GM12878 (cell line): Measurements from ENCODE around the gene FAM111B. TPM values are rescaled to one million over a fixed set of nuclear protein-coding genes. Genes with fewer than 3 reads are reported as not detected.

ENCODE experiments used
- ATAC-seq: fragments of 200-7000 bp; cut with Tn5 transposase; 3 replicates; pipeline ENCODE4 v1.9.1; 2020; ENCODE audit warnings: mild to moderate bottlenecking, moderate library complexity
- BruUV-seq: library from RNA; stranded (reverse); fragments of 400-500 nt; replicated peaks from 2 replicates; lab custom pipeline; 2021; lab: Mats Ljungman, UMichigan
- CTCF ChIA-PET: fragments of 300-600 bp; sonication (Branson Sonifier 250); formaldehyde crosslinking; extraction: SDS; loops from one replicate; lab custom pipeline; 2021; ENCODE audit warnings: inconsistent platforms; lab: Yijun Ruan, JAX
- POLR2A ChIA-PET: fragments of 350-600 bp; formaldehyde crosslinking; extraction: SDS; loops from one replicate; lab custom pipeline; 2021; ENCODE audit warnings: inconsistent platforms; lab: Charles Lee
- RAD21 ChIA-PET: fragments of 300-600 bp; sonication (Branson Sonifier 250); formaldehyde crosslinking; loops from one replicate; lab custom pipeline; 2023; ENCODE audit warnings: antibody characterized with exemption; ENCODE audit not compliant: unreplicated experiment; lab: Charles Lee
- SMC1A ChIA-PET: fragments of 300-600 bp; sonication (Branson Sonifier 250); formaldehyde crosslinking; loops from one replicate; lab custom pipeline; 2023; ENCODE audit not compliant: unreplicated experiment, uncharacterized antibody; lab: Charles Lee
- DNase-seq: peaks from one replicate; pipeline ENCODE4 v3.0.0-alpha.2; 2011; ENCODE audit warnings: low read depth, low spot score
- FAIRE-seq: peaks from 3 replicates; lab custom pipeline; 2011; peaks lifted over from hg19 to GRCh38; lab: Jason Lieb, UNC
- H2AFZ ChIP-seq: 2 replicates; pipeline ENCODE4 v1.6.0; 2011; ENCODE audit warnings: low read depth, low read length, control low read depth; ENCODE audit not compliant: control insufficient read depth
- H3K27ac ChIP-seq: 2 replicates; pipeline ENCODE4 v1.5.1; 2011; ENCODE audit warnings: control low read depth; ENCODE audit not compliant: control insufficient read depth, insufficient read depth
- H3K27me3 ChIP-seq, 2 experiments: replicated peaks in 1 of 2; 2 replicates each; pipeline versions ENCODE4 v1.6.0 to v1.6.1; 2011; ENCODE audit warnings: low read length in 1 of 2; ENCODE audit not compliant: control insufficient read depth in 2 of 2, insufficient read depth in 2 of 2
- H3K36me3 ChIP-seq, 2 experiments: 2 replicates each; pipeline ENCODE4 v1.5.1; 2011; ENCODE audit warnings: low read length in 1 of 2; ENCODE audit not compliant: control insufficient read depth in 2 of 2, insufficient read depth in 2 of 2
- H3K4me1 ChIP-seq: 2 replicates; pipeline ENCODE4 v1.6.1; 2011; ENCODE audit warnings: mild to moderate bottlenecking, low read length, moderate library complexity, mixed read lengths; ENCODE audit not compliant: control insufficient read depth, insufficient read depth
- H3K4me2 ChIP-seq: 2 replicates; pipeline ENCODE4 v1.6.0; 2011; ENCODE audit warnings: control low read depth; ENCODE audit not compliant: control insufficient read depth, insufficient read depth
- H3K4me3 ChIP-seq: fragments of 200-600 bp; sonication (generic); 2 replicates; pipeline ENCODE4 v1.5.1; 2016
- H3K79me2 ChIP-seq: 2 replicates; pipeline ENCODE4 v1.6.0; 2011; ENCODE audit warnings: low read length; ENCODE audit not compliant: control insufficient read depth, insufficient read depth
- H3K9ac ChIP-seq: 2 replicates; pipeline ENCODE4 v1.8.0; 2011; ENCODE audit warnings: low read length, control low read depth, mixed read lengths; ENCODE audit not compliant: control insufficient read depth, insufficient read depth
- H3K9me3 ChIP-seq: replicated peaks from 3 replicates; pipeline ENCODE4 v1.5.1; 2011; ENCODE audit warnings: mild to moderate bottlenecking, low read length; ENCODE audit not compliant: control insufficient read depth, insufficient read depth
- H4K20me1 ChIP-seq: 2 replicates; pipeline ENCODE4 v1.6.0; 2011; ENCODE audit not compliant: control insufficient read depth, insufficient read depth
- CEBPZ ChIP-seq: fragments of 150-350 bp; IDR thresholded peaks from 2 replicates; pipeline ENCODE4 v1.6.1; 2016; ENCODE audit warnings: low read depth, low read length
- JUNB ChIP-seq: IDR thresholded peaks from 2 replicates; pipeline ENCODE4 v1.6.1; 2016; ENCODE audit warnings: antibody characterized with exemption, mild to moderate bottlenecking
- RELA ChIP-seq: fragments of 450-650 bp; IDR thresholded peaks from 2 replicates; pipeline ENCODE4 v1.8.0; 2014; ENCODE audit warnings: borderline replicate concordance; ENCODE audit not compliant: partially characterized antibody
- RELB ChIP-seq: fragments of 450-650 bp; IDR thresholded peaks from 2 replicates; pipeline ENCODE4 v1.6.1; 2017; ENCODE audit warnings: low read depth, mild to moderate bottlenecking, moderate library complexity
- ZNF592 ChIP-seq: fragments of 450-650 bp; IDR thresholded peaks from 2 replicates; pipeline ENCODE4 v1.6.1; 2017; ENCODE audit warnings: mild to moderate bottlenecking, moderate library complexity
- WGBS: methylation state at CpG from one replicate; pipeline ENCODE4 v1.1.6; 2016; ENCODE audit warnings: low lambda C conversion rate; ENCODE audit not compliant: insufficient replicate concordance, insufficient coverage; ENCODE audit errors: missing lambda C conversion rate; 5-methylcytosine and 5-hydroxymethylcytosine counted together
- in situ Hi-C: fragments of 300-500 bp; cut with MboI; formaldehyde crosslinking; loops from 9 replicates; pipeline ENCODE4 v1.14.3; 2018; ENCODE audit warnings: mixed read lengths
- intact Hi-C: fragments of 100-400 bp; cut with micrococcal nuclease; formaldehyde crosslinking; loops from one replicate; pipeline ENCODE4 v1.14.2; 2022; ENCODE audit not compliant: unreplicated experiment
- polyA plus RNA-seq, 11 experiments: library from polyadenylated mRNA; depleted of rRNA in 4 of 11; unstranded in 6 of 11; stranded (reverse) in 5 of 11; fragments of >200 nt; fragmentation: Nextera tagmentation in 4 of 11; fragmentation: Illumina TruSeq in 1 of 11; extraction: Ambion mirVana in 4 of 11; extraction: Trizol in 1 of 11; gene quantifications; 1 replicate in 1 of 11; 2 replicates in 10 of 11; pipeline versions ENCODE4 v1.2.1 to v1.2.3, GENCODE V29; 2011 to 2016; ENCODE audit warnings: inconsistent platforms in 2 of 11, missing spikeins in 2 of 11, low read depth in 1 of 11
- total RNA-seq, 4 experiments: library from RNA; depleted of rRNA in 3 of 4; stranded (reverse); fragments of >200 nt in 3 of 4; fragmentation: Illumina TruSeq in 1 of 4; extraction: Trizol in 1 of 4; gene quantifications; 2 replicates each; pipeline versions ENCODE4 v1.2.1 to v1.2.3, GENCODE V29; 2013 to 2021

FAM111B gene
- total and polyA plus RNA-seq, 10 of the 15 experiments (the other 5 are each of a cell fraction or from before 2014, with no cell fraction given): 35.9 to 97.2 (median 62.1) TPM

- no peak for TF ChIP-seq RELA
- TF ChIP-seq JUNB: no peak
- TF ChIP-seq CEBPZ: no peak
- no peak for TF ChIP-seq ZNF592
- TF ChIP-seq RELB: no peak
- H3K27me3 ChIP-seq: no peaks in the 10 kb centered on the region
- ATAC-seq (no peak), DNase-seq (no peak), FAIRE-seq (no peak)
- in situ Hi-C loops (no loop called here), intact Hi-C loops (loop anchor here (5.0 to 10.0 kb wide), 2 partner anchors 236 to 344 kb away; no protein-coding TSS in a partner anchor)
- no peak overlapping the region for H3K9ac ChIP-seq
- 0 out of 4 replicates have a peak, but pooled peaks cover 0 to 3% of the 10 kb centered on the region in 2 experiments for H3K36me3 ChIP-seq
- RAD21 ChIA-PET: interaction anchor here (1.6 kb wide), 1 partner anchor 20 kb away, joined by 9 read pairs; no protein-coding TSS in a partner anchor
- H3K9me3 ChIP-seq: no peaks in the 10 kb centered on the region
- POLR2A ChIA-PET: interaction anchor here (1.1 kb wide), 1 partner anchor 12 kb away, joined by 3 read pairs; no protein-coding TSS in a partner anchor
- H4K20me1 ChIP-seq: no peaks in the 10 kb centered on the region
- no peak overlapping the region for H3K4me3 ChIP-seq
- no peak overlapping the region for H3K27ac ChIP-seq
- H3K4me1 ChIP-seq: no peaks in the 10 kb centered on the region
- BruUV-seq: no TSS peak
- no peak overlapping the region for H3K4me2 ChIP-seq
- CTCF ChIA-PET: interaction anchor here (0.6 to 12.0 kb wide), 6 partner anchors 19 to 86 kb away, joined by 3 to 250 read pairs (median 4); no protein-coding TSS in a partner anchor
- 65% methylated on average over 2 of the region's 2 CpGs for WGBS
- SMC1A ChIA-PET: interaction anchor here (1.0 to 1.2 kb wide), 2 partner anchors 80 to 86 kb away, joined by 3 read pairs; no protein-coding TSS in a partner anchor
- peaks cover 7% of the 10 kb centered on the region for H3K79me2 ChIP-seq
- no peak overlapping the region for H2AFZ ChIP-seq
Measured at GRCh38 chr11:59138643-59139042, 31.6 kb downstream of the FAM111B start.
